ENCODE results near the gene WBP1.

- TF ChIP-seq, protein P1, sequence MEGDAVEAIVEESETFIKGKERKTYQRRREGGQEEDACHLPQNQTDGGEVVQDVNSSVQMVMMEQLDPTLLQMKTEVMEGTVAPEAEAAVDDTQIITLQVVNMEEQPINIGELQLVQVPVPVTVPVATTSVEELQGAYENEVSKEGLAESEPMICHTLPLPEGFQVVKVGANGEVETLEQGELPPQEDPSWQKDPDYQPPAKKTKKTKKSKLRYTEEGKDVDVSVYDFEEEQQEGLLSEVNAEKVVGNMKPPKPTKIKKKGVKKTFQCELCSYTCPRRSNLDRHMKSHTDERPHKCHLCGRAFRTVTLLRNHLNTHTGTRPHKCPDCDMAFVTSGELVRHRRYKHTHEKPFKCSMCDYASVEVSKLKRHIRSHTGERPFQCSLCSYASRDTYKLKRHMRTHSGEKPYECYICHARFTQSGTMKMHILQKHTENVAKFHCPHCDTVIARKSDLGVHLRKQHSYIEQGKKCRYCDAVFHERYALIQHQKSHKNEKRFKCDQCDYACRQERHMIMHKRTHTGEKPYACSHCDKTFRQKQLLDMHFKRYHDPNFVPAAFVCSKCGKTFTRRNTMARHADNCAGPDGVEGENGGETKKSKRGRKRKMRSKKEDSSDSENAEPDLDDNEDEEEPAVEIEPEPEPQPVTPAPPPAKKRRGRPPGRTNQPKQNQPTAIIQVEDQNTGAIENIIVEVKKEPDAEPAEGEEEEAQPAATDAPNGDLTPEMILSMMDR (conservative IDR thresholded peaks at IDR 0.05; ENCODE audit: low read length): no peak
- TF ChIP-seq EZH2phosphoT487 (IDR thresholded peaks at IDR 0.05; ENCODE audit: borderline replicate concordance): no peak
Measured at GRCh38 chr2:74464406-74464805, 6.2 kb downstream of the WBP1 start.
